AG09309 (cell line): Measurements from ENCODE around the gene GALK2.

Source experiments
- DNase-seq: peaks from one replicate; pipeline ENCODE4 v3.0.0-alpha.2; 2010; ENCODE audit warnings: low read depth
- H3K4me3 ChIP-seq: 2 replicates; pipeline ENCODE4 v1.5.1; 2011; ENCODE audit warnings: mild to moderate bottlenecking, low read depth, low read length, moderate library complexity; ENCODE audit not compliant: control insufficient read depth
- CTCF ChIP-seq: IDR thresholded peaks from 2 replicates; pipeline ENCODE4 v1.5.1; 2011; ENCODE audit warnings: mild to moderate bottlenecking, low read depth, low read length, inconsistent platforms; ENCODE audit not compliant: insufficient read depth, control insufficient read depth; ENCODE audit errors: missing control alignments

GALK2 gene

GRCh38 chr15:49320351-49320750 is 150.3 kb downstream of the GALK2 start:
- no peak for DNase-seq
- no peak for TF ChIP-seq CTCF
- no peak overlapping the region for H3K4me3 ChIP-seq

- TF ChIP-seq CTCF: no peak
- DNase-seq: no peak
These were observed 153.2 kb downstream of the GALK2 start for GRCh38 chr15:49323207-49323606.

GRCh38 chr15:49327927-49328326 is 157.9 kb downstream of the GALK2 start:
- no peak overlapping the region for H3K4me3 ChIP-seq
- DNase-seq: no peak
- TF ChIP-seq CTCF: no peak

More at GRCh38 chr15:49323207-49323606, 153.2 kb downstream of the GALK2 start:
- no peak overlapping the region for H3K4me3 ChIP-seq

GRCh38 chr15:49328941-49329340 is 158.9 kb downstream of the GALK2 start:
- no peak for TF ChIP-seq CTCF
- no peak overlapping the region for H3K4me3 ChIP-seq
- no peak for DNase-seq

- no peak for DNase-seq
- TF ChIP-seq CTCF: no peak
- no peak overlapping the region for H3K4me3 ChIP-seq
These were observed 160.1 kb downstream of the GALK2 start for GRCh38 chr15:49330166-49330565.

GRCh38 chr15:49331442-49331841 is 161.4 kb downstream of the GALK2 start:
- no peak for DNase-seq
- H3K4me3 ChIP-seq: no peak overlapping the region
- TF ChIP-seq CTCF: no peak

GRCh38 chr15:49331951-49332350 is 161.9 kb downstream of the GALK2 start:
- DNase-seq: no peak
- no peak for TF ChIP-seq CTCF
- no peak overlapping the region for H3K4me3 ChIP-seq
